ENCODE data around the gene MYL6B.

MYL6B gene

DNA sequence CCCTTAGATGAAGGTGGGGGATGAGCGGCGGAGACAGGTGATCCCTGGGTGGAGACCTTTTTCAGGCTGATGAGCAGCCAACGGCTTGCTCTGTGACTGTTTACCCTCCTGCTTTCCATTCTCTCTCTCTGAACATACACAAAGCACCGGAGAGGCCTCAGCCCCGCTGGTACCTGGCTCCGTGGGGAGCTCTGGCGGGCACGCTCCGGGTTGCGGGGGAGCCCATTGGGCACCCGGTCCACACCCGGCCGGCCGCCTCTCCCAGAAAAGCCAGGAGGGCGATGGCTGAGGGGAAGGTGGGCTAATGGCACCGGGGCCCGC, 36.4 kb downstream of the MYL6B start:
- Histone ChIP-seq H3K36me3 (ENCODE audit: control insufficient read depth, low read length) (peaks cover 51% of the 10 kb centered on the region), H3K27me3 (ENCODE audit: control insufficient read depth, low read length) (no peaks in the 10 kb centered on the region), H3K4me1 (ENCODE audit: control insufficient read depth, low read length) (peaks cover 37% of the 10 kb centered on the region), H3K79me2 (ENCODE audit: control insufficient read depth, low read length) (peaks cover 42% of the 10 kb centered on the region), H3K9me3 (ENCODE audit: control insufficient read depth, insufficient read depth, low read length) (no peaks in the 10 kb centered on the region), H4K20me1 (ENCODE audit: control insufficient read depth, insufficient read depth, low read depth, low read length) (peaks cover 8% of the 10 kb centered on the region; the same call in 1 of the 2 replicates), H3K4me2 (ENCODE audit: low read length) (peak overlapping the region; percentile 98), H3K27ac (ENCODE audit: low read depth, low read length) (peak overlapping the region; percentile 57), H3K9me2 (replicated peaks; ENCODE audit: control insufficient read depth, low read length) (no peaks in the 10 kb centered on the region), H3F3A (ENCODE audit: control insufficient read depth, insufficient read depth) (peaks cover 11% of the 10 kb centered on the region), H3K4me3 (ENCODE audit: low read length) (peak overlapping the region; percentile 97)
- TF ChIP-seq EZH2phosphoT487 (IDR thresholded peaks at IDR 0.05; ENCODE audit: borderline replicate concordance, low read length), result no peak
- TF ChIP-seq, protein P1, sequence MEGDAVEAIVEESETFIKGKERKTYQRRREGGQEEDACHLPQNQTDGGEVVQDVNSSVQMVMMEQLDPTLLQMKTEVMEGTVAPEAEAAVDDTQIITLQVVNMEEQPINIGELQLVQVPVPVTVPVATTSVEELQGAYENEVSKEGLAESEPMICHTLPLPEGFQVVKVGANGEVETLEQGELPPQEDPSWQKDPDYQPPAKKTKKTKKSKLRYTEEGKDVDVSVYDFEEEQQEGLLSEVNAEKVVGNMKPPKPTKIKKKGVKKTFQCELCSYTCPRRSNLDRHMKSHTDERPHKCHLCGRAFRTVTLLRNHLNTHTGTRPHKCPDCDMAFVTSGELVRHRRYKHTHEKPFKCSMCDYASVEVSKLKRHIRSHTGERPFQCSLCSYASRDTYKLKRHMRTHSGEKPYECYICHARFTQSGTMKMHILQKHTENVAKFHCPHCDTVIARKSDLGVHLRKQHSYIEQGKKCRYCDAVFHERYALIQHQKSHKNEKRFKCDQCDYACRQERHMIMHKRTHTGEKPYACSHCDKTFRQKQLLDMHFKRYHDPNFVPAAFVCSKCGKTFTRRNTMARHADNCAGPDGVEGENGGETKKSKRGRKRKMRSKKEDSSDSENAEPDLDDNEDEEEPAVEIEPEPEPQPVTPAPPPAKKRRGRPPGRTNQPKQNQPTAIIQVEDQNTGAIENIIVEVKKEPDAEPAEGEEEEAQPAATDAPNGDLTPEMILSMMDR (IDR thresholded peaks at IDR 0.05; ENCODE audit: low read depth, low read length, poor library complexity, severe bottlenecking), result no peak

DNA sequence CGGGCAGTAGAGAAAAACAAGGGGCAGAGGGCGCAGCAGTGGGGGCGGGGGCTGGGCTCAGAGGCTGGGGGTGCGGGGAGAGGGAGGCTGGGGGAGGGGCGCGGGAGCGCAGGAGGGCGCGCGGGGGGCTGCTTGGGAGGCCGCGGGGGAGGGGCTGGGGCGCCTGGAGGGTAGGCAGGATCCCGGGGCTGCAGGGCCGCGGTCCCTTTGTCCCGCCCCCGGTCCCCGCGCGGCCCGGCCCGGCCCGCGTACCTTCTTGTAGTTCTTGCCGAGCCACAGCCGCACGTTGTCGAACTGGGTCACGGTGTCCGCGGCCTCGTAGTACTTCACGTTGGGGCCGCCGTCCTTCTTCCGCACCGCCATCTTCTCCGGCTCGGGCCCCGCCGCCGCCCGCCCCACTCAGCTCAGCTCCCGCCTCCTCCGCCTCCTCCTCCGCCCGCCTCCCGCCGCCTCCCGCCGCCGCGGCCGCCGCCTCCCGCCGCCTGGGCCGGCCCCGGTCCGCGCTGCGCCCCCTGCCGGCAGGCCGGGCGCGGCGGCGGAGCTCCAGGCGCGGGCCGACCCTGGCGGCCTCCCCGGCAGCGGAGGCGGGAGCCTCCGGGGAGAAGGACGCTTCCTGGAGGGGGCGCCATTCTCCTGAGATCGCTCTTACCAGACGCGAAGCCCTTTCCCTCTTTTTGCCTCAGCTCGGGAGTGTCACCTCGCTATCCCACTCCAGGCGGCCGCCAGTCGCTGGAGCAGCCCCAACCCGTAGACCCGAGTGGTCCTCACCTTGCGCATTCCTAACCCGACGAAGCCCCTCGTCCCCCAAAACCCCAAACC, 36.9 kb downstream of the MYL6B start, which contains the start of gene SMARCC2:
TSS of gene SMARCC2 (minus strand) at position 385 of the 819 bp plus-strand sequence. CDS start at position 363, 22 bp downstream.
- Histone ChIP-seq H3K4me1 (ENCODE audit: control insufficient read depth, low read length) (peaks cover 39% of the 10 kb centered on the region), H3K4me2 (ENCODE audit: low read length) (peak within 1 kb of the TSS; percentile 98), H3K27me3 (ENCODE audit: control insufficient read depth, low read length) (no peaks in the 10 kb centered on the region), H3K36me3 (ENCODE audit: control insufficient read depth, low read length) (peaks cover 45% of the 10 kb centered on the region), H4K20me1 (ENCODE audit: control insufficient read depth, insufficient read depth, low read depth, low read length) (peaks cover 8% of the 10 kb centered on the region; the same call in 1 of the 2 replicates), H3K9me2 (replicated peaks; ENCODE audit: control insufficient read depth, low read length) (no peaks in the 10 kb centered on the region), H3F3A (ENCODE audit: control insufficient read depth, insufficient read depth) (peaks cover 12% of the 10 kb centered on the region), H3K9me3 (ENCODE audit: control insufficient read depth, insufficient read depth, low read length) (no peaks in the 10 kb centered on the region), H3K4me3 (ENCODE audit: low read length) (peak within 1 kb of the TSS; percentile 97), H3K79me2 (ENCODE audit: control insufficient read depth, low read length) (peaks cover 40% of the 10 kb centered on the region), H3K27ac (ENCODE audit: low read depth, low read length) (peak within 1 kb of the TSS; percentile 77)
- TF ChIP-seq, protein P1 (IDR thresholded peaks at IDR 0.05; ENCODE audit: low read depth, low read length, poor library complexity, severe bottlenecking), result peak; percentile 76
- no peak for TF ChIP-seq EZH2phosphoT487 (IDR thresholded peaks at IDR 0.05; ENCODE audit: borderline replicate concordance, low read length)

DNA sequence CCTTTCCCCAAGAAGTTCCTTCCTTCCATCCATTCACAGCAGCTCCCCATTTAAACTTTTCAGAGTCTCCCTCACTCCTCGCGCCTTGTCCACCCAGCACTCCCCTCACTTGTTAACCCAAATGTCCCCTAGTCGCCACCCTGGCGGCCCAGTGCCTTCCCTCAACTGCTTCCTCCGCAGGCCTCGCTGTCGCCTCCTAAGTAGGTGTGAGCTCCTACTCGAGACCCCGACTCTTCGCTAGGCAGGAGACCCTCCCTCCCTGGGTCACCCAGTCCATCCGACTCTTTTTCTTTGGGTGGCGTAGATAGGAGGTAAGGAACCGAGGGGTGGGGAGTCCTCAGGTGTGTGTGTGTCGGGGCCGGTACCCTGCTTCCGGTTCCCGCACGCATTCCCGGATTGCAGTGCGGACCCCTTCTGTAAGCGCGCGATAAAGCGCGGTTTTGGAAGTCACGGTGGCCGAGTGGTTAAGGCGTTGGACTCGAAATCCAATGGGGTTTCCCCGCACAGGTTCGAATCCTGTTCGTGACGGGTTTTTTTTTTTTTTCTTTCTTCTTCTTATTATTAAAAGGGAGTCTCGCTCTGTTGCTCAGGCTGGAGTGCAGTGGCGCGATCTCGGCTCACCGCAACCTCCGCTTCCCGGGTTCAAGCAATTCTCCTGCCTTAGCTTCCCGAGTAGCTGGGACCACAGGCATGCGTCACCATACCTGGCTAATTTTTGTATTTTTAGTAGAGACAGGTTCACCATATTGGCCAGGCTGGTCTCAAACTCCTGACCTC, 37.7 kb downstream of the MYL6B start:
- Histone ChIP-seq H3K36me3 (ENCODE audit: control insufficient read depth, low read length) (peaks cover 37% of the 10 kb centered on the region), H3K4me3 (ENCODE audit: low read length) (peak overlapping the region; percentile 90), H3K27ac (ENCODE audit: low read depth, low read length) (peak overlapping the region; percentile 77), H3K9me2 (replicated peaks; ENCODE audit: control insufficient read depth, low read length) (no peaks in the 10 kb centered on the region), H3K4me2 (ENCODE audit: low read length) (peak overlapping the region; percentile 85), H3K4me1 (ENCODE audit: control insufficient read depth, low read length) (peaks cover 42% of the 10 kb centered on the region), H3K27me3 (ENCODE audit: control insufficient read depth, low read length) (no peaks in the 10 kb centered on the region), H3K79me2 (ENCODE audit: control insufficient read depth, low read length) (peaks cover 37% of the 10 kb centered on the region), H4K20me1 (ENCODE audit: control insufficient read depth, insufficient read depth, low read depth, low read length) (peaks cover 8% of the 10 kb centered on the region; the same call in 1 of the 2 replicates), H3F3A (ENCODE audit: control insufficient read depth, insufficient read depth) (peaks cover 17% of the 10 kb centered on the region), H3K9me3 (ENCODE audit: control insufficient read depth, insufficient read depth, low read length) (no peaks in the 10 kb centered on the region)
- TF ChIP-seq, protein P1 (IDR thresholded peaks at IDR 0.05; ENCODE audit: low read depth, low read length, poor library complexity, severe bottlenecking), result peak; percentile 26
- no peak for TF ChIP-seq EZH2phosphoT487 (IDR thresholded peaks at IDR 0.05; ENCODE audit: borderline replicate concordance, low read length)

All from DOHH2 (cell line).